Thyroid gland (tissue), 4 donors: ENCODE results near the gene BRIP1.

Experiments used
- POLR2A ChIP-seq, 2 donors: fragments of 450-650 bp; IDR thresholded peaks; one replicate each; pipeline ENCODE4 v1.6.1; 2017; ENCODE audit warnings: antibody characterized with exemption in 2 of 2, mild to moderate bottlenecking in 2 of 2, moderate library complexity in 1 of 2
- TF ChIP-seq, protein P1 (sequence below), 6 experiments: fragments of 200-600 bp in 3 of 6; fragments of 450-650 bp in 3 of 6; sonication (generic) in 3 of 6; IDR thresholded peaks; one replicate each; pipeline ENCODE4 v1.5.1; 2016 to 2019; ENCODE audit warnings: antibody characterized with exemption in 6 of 6, mild to moderate bottlenecking in 2 of 6, inconsistent platforms in 1 of 6, moderate library complexity in 1 of 6

DNA sequence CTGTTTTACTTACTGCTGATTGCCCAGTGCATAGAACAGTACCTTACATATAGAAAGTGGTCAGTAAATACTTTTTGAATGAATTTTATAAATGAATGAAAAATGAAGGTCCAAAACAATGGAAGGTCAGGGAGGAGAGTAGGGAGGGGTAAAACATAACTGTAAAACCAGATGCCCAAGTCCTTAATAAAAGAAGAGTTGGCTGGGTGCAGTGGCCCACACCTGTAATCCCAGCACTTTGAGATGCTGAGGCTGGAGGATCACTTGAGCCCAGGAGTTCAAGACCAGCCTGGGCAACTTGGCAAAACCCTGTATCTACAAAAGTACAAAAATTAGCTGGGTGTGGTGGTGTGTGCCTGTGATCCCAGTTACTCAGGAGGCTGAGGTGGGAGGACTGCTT lies 108.2 kb downstream of the BRIP1 start:
- TF ChIP-seq POLR2A (IDR thresholded peaks at IDR 0.05), result no peak
- TF ChIP-seq, protein P1, sequence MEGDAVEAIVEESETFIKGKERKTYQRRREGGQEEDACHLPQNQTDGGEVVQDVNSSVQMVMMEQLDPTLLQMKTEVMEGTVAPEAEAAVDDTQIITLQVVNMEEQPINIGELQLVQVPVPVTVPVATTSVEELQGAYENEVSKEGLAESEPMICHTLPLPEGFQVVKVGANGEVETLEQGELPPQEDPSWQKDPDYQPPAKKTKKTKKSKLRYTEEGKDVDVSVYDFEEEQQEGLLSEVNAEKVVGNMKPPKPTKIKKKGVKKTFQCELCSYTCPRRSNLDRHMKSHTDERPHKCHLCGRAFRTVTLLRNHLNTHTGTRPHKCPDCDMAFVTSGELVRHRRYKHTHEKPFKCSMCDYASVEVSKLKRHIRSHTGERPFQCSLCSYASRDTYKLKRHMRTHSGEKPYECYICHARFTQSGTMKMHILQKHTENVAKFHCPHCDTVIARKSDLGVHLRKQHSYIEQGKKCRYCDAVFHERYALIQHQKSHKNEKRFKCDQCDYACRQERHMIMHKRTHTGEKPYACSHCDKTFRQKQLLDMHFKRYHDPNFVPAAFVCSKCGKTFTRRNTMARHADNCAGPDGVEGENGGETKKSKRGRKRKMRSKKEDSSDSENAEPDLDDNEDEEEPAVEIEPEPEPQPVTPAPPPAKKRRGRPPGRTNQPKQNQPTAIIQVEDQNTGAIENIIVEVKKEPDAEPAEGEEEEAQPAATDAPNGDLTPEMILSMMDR (IDR thresholded peaks at IDR 0.05), result no peak
